HEK293T (cell line): Measurements from ENCODE around the gene ZNF541.

Experiments
- ARNT ChIP-seq: fragments of 450-650 bp; IDR thresholded peaks from 2 replicates; pipeline ENCODE4 v1.6.1; 2017; ENCODE audit warnings: mild to moderate bottlenecking
- BHLHE40 ChIP-seq: fragments of 450-650 bp; IDR thresholded peaks from 2 replicates; pipeline ENCODE4 v1.6.1; 2016; ENCODE audit warnings: mild to moderate bottlenecking, moderate library complexity, borderline replicate concordance
- CTBP1 ChIP-seq: fragments of 450-650 bp; IDR thresholded peaks from 2 replicates; pipeline ENCODE4 v1.6.1; 2016; ENCODE audit warnings: borderline replicate concordance
- ELF4 ChIP-seq: fragments of 450-650 bp; IDR thresholded peaks from 2 replicates; pipeline ENCODE4 v1.6.1; 2017; ENCODE audit warnings: antibody characterized with exemption
- FOXA1 ChIP-seq: fragments of 450-650 bp; IDR thresholded peaks from 2 replicates; pipeline ENCODE4 v1.6.1; 2016; ENCODE audit warnings: mild to moderate bottlenecking
- FOXK2 ChIP-seq: fragments of 450-650 bp; IDR thresholded peaks from 2 replicates; pipeline ENCODE4 v1.6.1; 2016; ENCODE audit warnings: mild to moderate bottlenecking
- FOXM1 ChIP-seq: fragments of 450-650 bp; IDR thresholded peaks from 2 replicates; pipeline ENCODE4 v1.6.1; 2017; ENCODE audit warnings: mild to moderate bottlenecking, borderline replicate concordance
- HDGF ChIP-seq: fragments of 450-650 bp; IDR thresholded peaks from 2 replicates; pipeline ENCODE4 v1.6.1; 2017; ENCODE audit warnings: antibody characterized with exemption, borderline replicate concordance
- L3MBTL2 ChIP-seq: fragments of 450-650 bp; conservative IDR thresholded peaks from 2 replicates; pipeline ENCODE4 v1.6.1; 2016; ENCODE audit warnings: mild to moderate bottlenecking
- NFRKB ChIP-seq: fragments of 450-650 bp; IDR thresholded peaks from 2 replicates; pipeline ENCODE4 v1.6.1; 2016; ENCODE audit warnings: mild to moderate bottlenecking, moderate library complexity
- PKNOX1 ChIP-seq: fragments of 450-650 bp; IDR thresholded peaks from 2 replicates; pipeline ENCODE4 v1.6.1; 2016
- SP1 ChIP-seq: fragments of 450-650 bp; IDR thresholded peaks from 2 replicates; pipeline ENCODE4 v1.6.1; 2017
- TARDBP ChIP-seq: fragments of 450-650 bp; IDR thresholded peaks from 2 replicates; pipeline ENCODE4 v1.6.1; 2016

GRCh38 chr19:47541518-47541917, 31.4 kb downstream of the ZNF541 start:
- TF ChIP-seq ARNT (no peak), CTBP1 (no peak), FOXM1 (no peak), PKNOX1 (no peak), NFRKB (no peak), ELF4 (no peak), SP1 (no peak), BHLHE40 (no peak), TARDBP (no peak), L3MBTL2 (no peak), FOXK2 (no peak), HDGF (no peak), FOXA1 (no peak)
